H9 (cell line): Measurements from ENCODE around the gene NODAL. TPM values are rescaled to one million over a fixed set of nuclear protein-coding genes. Genes with fewer than 3 reads are reported as not detected.

Experiments
- DNase-seq: peaks from one replicate; pipeline ENCODE4 v3.0.0-alpha.2; 2017
- H2AFZ ChIP-seq: one replicate; pipeline ENCODE4 v1.6.1; 2013; ENCODE audit warnings: mild to moderate bottlenecking, low read length, control low read depth, moderate library complexity
- H2AK5ac ChIP-seq: 2 replicates; pipeline ENCODE4 v1.6.1; 2013; ENCODE audit warnings: low read length, control low read depth, mixed read lengths; ENCODE audit not compliant: insufficient read length
- H2BK120ac ChIP-seq: one replicate; pipeline ENCODE4 v1.6.1; 2013; ENCODE audit warnings: low read depth, mild to moderate bottlenecking, low read length, control low read depth, inconsistent platforms; ENCODE audit not compliant: poor library complexity, severe bottlenecking
- H2BK12ac ChIP-seq: 2 replicates; pipeline ENCODE4 v1.6.1; 2013; ENCODE audit warnings: low read length, control low read depth, mixed read lengths, low read depth; ENCODE audit not compliant: insufficient read length
- H2BK15ac ChIP-seq: 2 replicates; pipeline ENCODE4 v1.6.1; 2013; ENCODE audit warnings: low read depth, low read length, control low read depth
- H2BK20ac ChIP-seq: one replicate; pipeline ENCODE4 v1.6.1; 2013; ENCODE audit warnings: low read depth, mild to moderate bottlenecking, low read length, control low read depth, inconsistent platforms; ENCODE audit not compliant: poor library complexity, severe bottlenecking
- H2BK5ac ChIP-seq: 2 replicates; pipeline ENCODE4 v1.6.1; 2013; ENCODE audit warnings: low read length, control low read depth, mixed read lengths; ENCODE audit not compliant: insufficient read length
- H3K14ac ChIP-seq: 2 replicates; pipeline ENCODE4 v1.6.1; 2013; ENCODE audit warnings: low read length, control low read depth; ENCODE audit not compliant: insufficient read depth
- H3K18ac ChIP-seq: 2 replicates; pipeline ENCODE4 v1.6.1; 2013; ENCODE audit warnings: low read depth, mild to moderate bottlenecking, mixed read lengths, low read length, control low read depth; ENCODE audit not compliant: insufficient read length
- H3K23ac ChIP-seq: 2 replicates; pipeline ENCODE4 v1.6.1; 2013; ENCODE audit warnings: low read length, control low read depth, mixed read lengths, low read depth; ENCODE audit not compliant: insufficient read length
- H3K23me2 ChIP-seq: 2 replicates; pipeline ENCODE4 v1.6.1; 2013; ENCODE audit warnings: low read depth, mild to moderate bottlenecking, mixed read lengths, low read length, control low read depth; ENCODE audit not compliant: insufficient read length, poor library complexity, severe bottlenecking
- H3K27ac ChIP-seq: 2 replicates; pipeline ENCODE4 v1.5.1; 2013; ENCODE audit warnings: low read length, control low read depth, mixed read lengths, low read depth; ENCODE audit not compliant: insufficient read length
- H3K27me3 ChIP-seq: 2 replicates; pipeline ENCODE4 v1.6.1; 2013; ENCODE audit warnings: low read length, control low read depth, inconsistent platforms; ENCODE audit not compliant: insufficient read depth
- H3K4ac ChIP-seq: 2 replicates; pipeline ENCODE4 v1.6.1; 2013; ENCODE audit warnings: low read depth, mild to moderate bottlenecking, control low read depth, inconsistent platforms, low read length, moderate library complexity
- H3K4me1 ChIP-seq: 2 replicates; pipeline ENCODE4 v1.6.1; 2013; ENCODE audit warnings: low read length, control low read depth, inconsistent platforms; ENCODE audit not compliant: insufficient read depth
- H3K4me2 ChIP-seq: 2 replicates; pipeline ENCODE4 v1.6.1; 2013; ENCODE audit warnings: low read length, control low read depth, mixed read lengths; ENCODE audit not compliant: insufficient read length, insufficient read depth
- H3K56ac ChIP-seq: 2 replicates; pipeline ENCODE4 v1.6.1; 2013; ENCODE audit warnings: low read depth, mild to moderate bottlenecking, mixed read lengths, low read length, control low read depth; ENCODE audit not compliant: insufficient read length
- H3K79me1 ChIP-seq: 2 replicates; pipeline ENCODE4 v1.6.1; 2013; ENCODE audit warnings: low read depth, mild to moderate bottlenecking, moderate library complexity, low read length, control low read depth, inconsistent platforms; ENCODE audit not compliant: insufficient read depth, poor library complexity, severe bottlenecking
- H3K79me2 ChIP-seq: 2 replicates; pipeline ENCODE4 v1.6.1; 2013; ENCODE audit warnings: low read length, control low read depth, inconsistent platforms; ENCODE audit not compliant: insufficient read depth
- H3K9ac ChIP-seq: 2 replicates; pipeline ENCODE4 v1.6.1; 2013; ENCODE audit warnings: low read length, control low read depth, mixed read lengths; ENCODE audit not compliant: insufficient read length; ENCODE audit errors: extremely low read depth
- H3K9me3 ChIP-seq: one replicate; pipeline ENCODE4 v1.6.1; 2013; ENCODE audit warnings: low read depth, low read length, inconsistent platforms; ENCODE audit not compliant: control insufficient read depth
- H3T11ph ChIP-seq: one replicate; pipeline ENCODE4 v1.6.1; 2013; ENCODE audit warnings: mild to moderate bottlenecking, low read length, control low read depth, inconsistent platforms
- H4K20me1 ChIP-seq: one replicate; pipeline ENCODE4 v1.6.1; 2013; ENCODE audit not compliant: control insufficient read depth, insufficient read length, insufficient read depth
- H4K5ac ChIP-seq: 2 replicates; pipeline ENCODE4 v1.6.1; 2013; ENCODE audit warnings: low read depth, mild to moderate bottlenecking, mixed read lengths, low read length, control low read depth; ENCODE audit not compliant: insufficient read length
- H4K8ac ChIP-seq: replicated peaks from 2 replicates; pipeline ENCODE4 v1.6.1; 2013; ENCODE audit warnings: low read length, control low read depth, mixed read lengths, low read depth; ENCODE audit not compliant: insufficient read length
- H4K91ac ChIP-seq: 2 replicates; pipeline ENCODE4 v1.6.1; 2013; ENCODE audit warnings: low read depth, mild to moderate bottlenecking, moderate library complexity, mixed read lengths, low read length, control low read depth; ENCODE audit not compliant: insufficient read length
- H3K27ac Mint-ChIP-seq, 3 experiments: 2 replicates in 2 of 3; 3 replicates in 1 of 3; pipeline ENCODE4 v1.8.0; 2020 to 2021; ENCODE audit warnings: mixed read lengths in 3 of 3, mild to moderate bottlenecking in 1 of 3, moderate library complexity in 1 of 3
- H3K27me3 Mint-ChIP-seq: 2 replicates; pipeline ENCODE4 v1.8.0; 2021; ENCODE audit warnings: low read depth, mild to moderate bottlenecking, moderate library complexity, mixed read lengths
- H3K36me3 Mint-ChIP-seq, 3 experiments: 2 replicates in 2 of 3; 3 replicates in 1 of 3; pipeline ENCODE4 v1.8.0; 2020 to 2021; ENCODE audit warnings: low read depth in 3 of 3, mixed read lengths in 3 of 3; ENCODE audit not compliant: insufficient read depth in 1 of 3
- H3K4me1 Mint-ChIP-seq, 2 experiments: 2 replicates each; pipeline ENCODE4 v1.8.0; 2020; ENCODE audit warnings: mixed read lengths in 2 of 2
- H3K4me3 Mint-ChIP-seq, 2 experiments: 2 replicates in 1 of 2; 3 replicates in 1 of 2; pipeline ENCODE4 v1.8.0; 2020 to 2021; ENCODE audit warnings: mild to moderate bottlenecking in 2 of 2, mixed read lengths in 2 of 2, moderate library complexity in 1 of 2
- H3K9me3 Mint-ChIP-seq, 2 experiments: 2 replicates in 1 of 2; 3 replicates in 1 of 2; pipeline ENCODE4 v1.8.0; 2020; ENCODE audit warnings: mild to moderate bottlenecking in 2 of 2, mixed read lengths in 2 of 2, moderate library complexity in 1 of 2
- whole genome bisulfite sequencing: extraction: QIAGEN DNeasy Blood & Tissue Kit; methylation state at CpG from one replicate; pipeline ENCODE4 v1.1.7; 2013; ENCODE audit warnings: missing lambda C conversion rate, low lambda C conversion rate, mixed read lengths; ENCODE audit not compliant: insufficient read length; ENCODE audit errors: extremely low coverage; 5-methylcytosine and 5-hydroxymethylcytosine counted together
- total RNA-seq: library from RNA; stranded (reverse); gene quantifications from 2 replicates; pipeline ENCODE4 v1.2.1, GENCODE V29; 2021
- TF ChIP-seq, protein P1 (sequence below): fragments of 200-600 bp; sonication (generic); conservative IDR thresholded peaks from 3 replicates; pipeline ENCODE4 v1.8.0; 2021; ENCODE audit warnings: antibody characterized with exemption, mild to moderate bottlenecking

Gene NODAL
- total RNA-seq, 1 experiment from 2014 or later, result 80.7 TPM

DNA sequence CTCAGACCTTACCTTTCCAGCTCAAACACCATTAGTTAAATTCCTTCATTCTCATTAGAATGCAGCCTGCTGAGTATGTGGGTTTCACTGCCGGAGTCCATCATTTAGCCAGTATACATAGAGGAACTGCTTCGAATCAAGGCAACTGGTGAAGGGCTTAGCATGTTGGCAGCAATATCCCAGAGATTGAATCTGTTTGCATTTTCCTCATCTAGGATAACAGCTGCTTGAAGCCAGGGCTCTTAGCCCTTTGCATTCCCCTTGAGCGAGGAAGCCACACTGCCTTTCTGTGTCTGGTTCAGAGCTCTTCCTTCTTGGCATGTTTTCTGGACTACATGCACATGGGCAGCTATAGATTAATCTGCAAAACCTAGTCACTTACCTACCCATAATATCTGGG is 14.7 kb downstream of the NODAL start:
- Histone ChIP-seq H2BK15ac (no peak overlapping the region), H4K20me1 (no peaks in the 10 kb centered on the region), H3K14ac (no peak overlapping the region), H3K56ac (no peak overlapping the region), H4K91ac (no peak overlapping the region), H3K27ac (no peak overlapping the region), H3K9ac (no peak overlapping the region), H2BK5ac (no peak overlapping the region), H2AK5ac (no peak overlapping the region), H2BK120ac (no peak overlapping the region), H3K79me2 (no peaks in the 10 kb centered on the region), H3K23ac (no peak overlapping the region), H2BK12ac (no peak overlapping the region), H3K27me3 (no peaks in the 10 kb centered on the region), H3K23me2 (no peaks in the 10 kb centered on the region), H3K4ac (no peak overlapping the region), H4K8ac (no peak overlapping the region), H3K79me1 (no peaks in the 10 kb centered on the region), H2BK20ac (no peak overlapping the region), H3K9me3 (no peaks in the 10 kb centered on the region), H3K18ac (no peak overlapping the region), H3K4me2 (no peak overlapping the region), H4K5ac (no peak overlapping the region), H3T11ph (no peak overlapping the region), H3K4me1 (no peaks in the 10 kb centered on the region), H2AFZ (no peak overlapping the region)
- TF ChIP-seq, protein P1, sequence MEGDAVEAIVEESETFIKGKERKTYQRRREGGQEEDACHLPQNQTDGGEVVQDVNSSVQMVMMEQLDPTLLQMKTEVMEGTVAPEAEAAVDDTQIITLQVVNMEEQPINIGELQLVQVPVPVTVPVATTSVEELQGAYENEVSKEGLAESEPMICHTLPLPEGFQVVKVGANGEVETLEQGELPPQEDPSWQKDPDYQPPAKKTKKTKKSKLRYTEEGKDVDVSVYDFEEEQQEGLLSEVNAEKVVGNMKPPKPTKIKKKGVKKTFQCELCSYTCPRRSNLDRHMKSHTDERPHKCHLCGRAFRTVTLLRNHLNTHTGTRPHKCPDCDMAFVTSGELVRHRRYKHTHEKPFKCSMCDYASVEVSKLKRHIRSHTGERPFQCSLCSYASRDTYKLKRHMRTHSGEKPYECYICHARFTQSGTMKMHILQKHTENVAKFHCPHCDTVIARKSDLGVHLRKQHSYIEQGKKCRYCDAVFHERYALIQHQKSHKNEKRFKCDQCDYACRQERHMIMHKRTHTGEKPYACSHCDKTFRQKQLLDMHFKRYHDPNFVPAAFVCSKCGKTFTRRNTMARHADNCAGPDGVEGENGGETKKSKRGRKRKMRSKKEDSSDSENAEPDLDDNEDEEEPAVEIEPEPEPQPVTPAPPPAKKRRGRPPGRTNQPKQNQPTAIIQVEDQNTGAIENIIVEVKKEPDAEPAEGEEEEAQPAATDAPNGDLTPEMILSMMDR, result no peak
- Mint-ChIP-seq H3K9me3 (no peaks in the 10 kb centered on the region), H3K36me3 (peaks cover 28 to 85% (median 50%) of the 10 kb centered on the region in 3 experiments; a peak in 6 of 7 replicates), H3K4me1 (peaks cover 24 to 30% of the 10 kb centered on the region in 2 experiments), H3K4me3 (no peak overlapping the region), H3K27me3 (no peaks in the 10 kb centered on the region), H3K27ac (no peak overlapping the region)
- no peak for DNase-seq
- no CpG with 5 or more reads among the region's 3 CpGs for WGBS
